HG03025 (cell line): ENCODE results near the gene FSTL1.

Experiments
- ATAC-seq: cut with Tn5 transposase; IDR thresholded peaks from one replicate; pipeline ENCODE4 v1.9.1; 2021; ENCODE audit warnings: mild to moderate bottlenecking, moderate library complexity; ENCODE audit not compliant: unreplicated experiment, low FRiP score

The FSTL1 gene, protein sequence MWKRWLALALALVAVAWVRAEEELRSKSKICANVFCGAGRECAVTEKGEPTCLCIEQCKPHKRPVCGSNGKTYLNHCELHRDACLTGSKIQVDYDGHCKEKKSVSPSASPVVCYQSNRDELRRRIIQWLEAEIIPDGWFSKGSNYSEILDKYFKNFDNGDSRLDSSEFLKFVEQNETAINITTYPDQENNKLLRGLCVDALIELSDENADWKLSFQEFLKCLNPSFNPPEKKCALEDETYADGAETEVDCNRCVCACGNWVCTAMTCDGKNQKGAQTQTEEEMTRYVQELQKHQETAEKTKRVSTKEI

DNA sequence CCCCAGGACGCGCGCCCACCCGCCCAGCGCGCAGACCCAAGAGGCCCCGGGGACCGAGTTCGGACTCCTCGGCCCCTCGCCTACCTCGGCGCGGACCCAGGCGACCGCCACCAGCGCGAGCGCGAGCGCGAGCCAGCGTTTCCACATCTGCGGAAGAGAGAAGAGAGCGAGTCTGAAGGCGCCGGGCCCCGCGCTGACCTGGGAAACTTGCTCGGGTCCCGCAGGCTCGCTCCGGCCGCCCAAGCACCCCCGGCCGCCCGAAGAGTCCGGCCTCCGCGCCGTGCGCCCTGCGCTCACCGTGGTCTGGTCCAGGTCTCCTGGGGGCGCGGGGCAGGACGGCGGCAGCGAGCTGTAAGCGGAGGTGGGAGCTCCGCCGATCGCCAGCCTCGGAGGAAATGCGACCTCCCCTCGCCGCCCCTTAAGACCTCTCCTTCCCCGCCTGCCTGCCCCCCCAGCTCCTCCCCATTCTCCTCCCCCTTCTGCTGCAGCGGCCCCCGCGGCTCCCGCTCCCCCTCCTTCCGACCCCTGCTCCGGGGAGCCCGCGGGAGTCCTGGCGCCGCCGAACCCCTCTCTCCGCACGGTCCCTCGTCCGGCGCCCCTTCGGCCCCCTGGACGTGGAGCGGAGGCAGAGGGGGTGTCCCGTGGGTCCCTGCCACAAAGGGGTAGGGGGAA, at the start of gene FSTL1:
FSTL1 (minus strand) TSS at position 393 of the 672 bp plus-strand sequence; CDS start at position 147, 246 bp downstream.
- ATAC-seq: no peak

- ATAC-seq: no peak
Observed at GRCh38 chr3:120498556-120499346, 48.0 kb upstream of the FSTL1 start.

- no peak for ATAC-seq
Observed at GRCh38 chr3:120497818-120498217, 47.0 kb upstream of the FSTL1 start.

DNA sequence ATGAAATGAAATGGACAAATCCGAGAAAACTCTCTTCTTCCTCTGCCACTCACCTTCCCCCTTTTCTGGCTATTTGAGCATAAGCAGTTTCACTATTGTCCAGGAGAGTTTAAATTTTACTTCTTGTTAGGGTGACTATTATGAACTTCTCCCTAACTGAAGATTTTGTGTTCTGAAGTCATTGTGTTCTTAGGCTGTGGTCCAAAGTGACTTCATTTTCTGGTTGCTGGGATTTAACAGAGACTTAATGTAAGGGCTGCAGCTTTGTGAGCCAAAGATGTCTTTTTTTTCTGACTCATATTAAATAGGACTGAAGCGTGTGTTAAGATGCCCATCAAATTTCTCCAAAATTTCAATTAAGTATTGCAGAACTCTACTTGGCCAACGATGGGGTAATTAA, 46.5 kb upstream of the FSTL1 start:
- no peak for ATAC-seq

DNA sequence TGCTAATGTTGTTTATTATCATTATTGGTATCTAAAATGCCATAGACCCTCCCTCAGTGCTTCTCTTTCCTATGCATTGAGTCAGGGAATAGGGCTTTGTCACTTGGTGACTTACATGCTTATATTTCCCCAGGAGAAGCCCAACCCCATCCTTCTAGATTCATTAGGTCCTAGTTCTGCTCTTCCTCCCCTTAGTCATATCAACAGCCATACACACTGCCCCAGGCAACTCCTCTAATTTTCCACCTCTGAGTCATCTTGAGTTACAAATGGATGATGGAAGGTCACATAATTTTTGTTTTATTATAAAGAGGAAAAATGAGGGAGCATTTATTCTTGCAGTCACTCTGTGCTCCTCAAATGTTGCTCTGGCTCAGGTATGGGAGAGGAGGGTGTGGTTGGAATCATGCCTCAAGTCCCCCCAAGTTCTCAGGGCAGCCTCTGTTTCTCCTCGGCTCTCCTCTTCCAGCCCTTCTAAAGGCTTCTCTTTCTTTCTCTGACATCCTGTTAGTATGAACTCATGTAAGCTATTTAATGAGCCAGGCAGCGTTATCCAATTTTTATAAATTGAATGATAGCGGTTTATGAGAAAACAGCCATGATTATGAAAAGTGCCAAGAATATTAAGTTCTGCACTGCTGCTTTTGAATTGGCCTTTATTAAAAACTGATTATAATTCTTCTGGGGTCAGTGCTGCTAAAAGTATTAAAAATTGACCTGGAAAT, 45.6 kb upstream of the FSTL1 start:
- ATAC-seq: no peak

GRCh38 chr3:120495809-120496208, 45.0 kb upstream of the FSTL1 start:
- ATAC-seq: no peak

DNA sequence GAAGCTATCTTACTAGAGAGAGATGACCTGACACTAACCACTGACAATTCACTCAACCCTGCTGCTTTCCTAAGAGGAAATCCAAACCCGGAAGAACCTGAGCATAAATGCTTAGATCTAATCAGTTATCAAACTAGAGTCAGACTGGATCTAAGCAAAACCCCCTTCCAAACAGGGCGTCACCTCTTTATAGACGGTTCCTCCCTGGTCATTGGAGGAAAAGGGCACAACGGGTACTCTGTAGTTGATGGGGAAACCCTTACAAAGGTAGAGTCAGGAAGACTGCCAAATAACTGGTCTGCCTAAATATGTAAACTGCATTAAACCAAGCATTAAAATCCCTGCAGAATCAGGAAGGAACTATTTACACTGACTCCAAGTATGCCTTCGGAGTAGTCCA, 41.3 kb upstream of the FSTL1 start:
- ATAC-seq: no peak

GRCh38 chr3:120489421-120489820, 38.6 kb upstream of the FSTL1 start:
- ATAC-seq: no peak

GRCh38 chr3:120488296-120488695, 37.5 kb upstream of the FSTL1 start:
- ATAC-seq: no peak

DNA sequence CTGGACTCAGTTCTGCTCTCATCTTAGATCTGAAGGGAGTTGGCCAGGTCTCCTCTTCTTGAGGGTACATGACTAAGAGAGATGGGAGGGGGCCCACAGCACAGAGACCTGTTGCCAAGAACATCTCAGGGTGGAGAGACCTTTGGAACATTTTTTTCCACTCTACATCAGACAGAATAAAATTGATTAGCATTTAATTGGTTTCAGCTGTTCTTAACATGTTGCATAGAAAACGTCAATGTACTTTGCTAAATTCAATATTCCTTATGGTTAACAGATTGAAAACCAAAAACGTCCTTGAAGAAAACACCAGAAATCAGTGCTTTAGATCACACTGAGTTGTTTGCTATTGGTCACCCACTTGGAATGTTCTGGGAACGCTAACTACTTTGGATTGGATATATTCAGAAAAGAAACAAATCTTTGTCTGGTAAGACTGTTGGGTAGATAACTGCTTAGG, 36.4 kb upstream of the FSTL1 start:
- no peak for ATAC-seq

DNA sequence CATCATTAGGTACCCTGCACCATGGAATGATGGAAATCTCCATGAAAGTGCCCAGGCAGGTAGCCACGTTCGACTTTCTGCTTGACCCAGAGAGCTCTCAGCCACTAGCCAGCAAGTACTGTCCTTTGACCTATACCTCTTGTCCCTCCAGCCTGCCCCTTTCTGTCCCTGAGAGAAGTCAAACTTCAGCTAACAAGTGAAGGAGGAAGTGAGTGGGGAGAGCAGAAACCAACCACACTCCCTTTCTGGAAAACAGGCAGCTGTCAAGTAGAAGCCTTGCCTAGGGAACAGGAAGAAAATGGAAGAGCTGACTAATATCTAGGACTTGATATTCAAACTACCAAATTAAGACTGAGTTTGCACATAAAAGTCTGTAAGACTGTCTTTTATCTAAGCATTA, 30.3 kb upstream of the FSTL1 start:
- no peak for ATAC-seq

DNA sequence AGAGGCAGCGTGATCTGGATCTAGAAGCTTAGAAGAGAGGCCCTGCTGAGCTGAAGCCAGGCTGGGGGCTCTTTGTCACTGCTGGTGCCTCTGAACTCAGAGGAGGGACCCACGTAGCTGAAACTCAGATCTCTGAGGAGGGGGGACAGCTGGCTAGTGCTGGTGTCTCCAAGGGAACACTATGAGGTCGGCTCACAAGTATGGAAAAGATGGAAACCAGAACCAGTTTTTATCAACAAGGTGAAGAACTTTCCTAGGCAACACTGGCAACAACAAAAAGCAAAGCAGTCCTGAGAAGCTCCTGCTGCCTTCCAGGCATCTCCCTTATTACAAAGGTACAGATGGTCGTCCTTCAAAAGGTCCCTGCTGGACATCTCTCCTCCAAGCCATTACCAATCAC, 27.0 kb upstream of the FSTL1 start:
- no peak for ATAC-seq

DNA sequence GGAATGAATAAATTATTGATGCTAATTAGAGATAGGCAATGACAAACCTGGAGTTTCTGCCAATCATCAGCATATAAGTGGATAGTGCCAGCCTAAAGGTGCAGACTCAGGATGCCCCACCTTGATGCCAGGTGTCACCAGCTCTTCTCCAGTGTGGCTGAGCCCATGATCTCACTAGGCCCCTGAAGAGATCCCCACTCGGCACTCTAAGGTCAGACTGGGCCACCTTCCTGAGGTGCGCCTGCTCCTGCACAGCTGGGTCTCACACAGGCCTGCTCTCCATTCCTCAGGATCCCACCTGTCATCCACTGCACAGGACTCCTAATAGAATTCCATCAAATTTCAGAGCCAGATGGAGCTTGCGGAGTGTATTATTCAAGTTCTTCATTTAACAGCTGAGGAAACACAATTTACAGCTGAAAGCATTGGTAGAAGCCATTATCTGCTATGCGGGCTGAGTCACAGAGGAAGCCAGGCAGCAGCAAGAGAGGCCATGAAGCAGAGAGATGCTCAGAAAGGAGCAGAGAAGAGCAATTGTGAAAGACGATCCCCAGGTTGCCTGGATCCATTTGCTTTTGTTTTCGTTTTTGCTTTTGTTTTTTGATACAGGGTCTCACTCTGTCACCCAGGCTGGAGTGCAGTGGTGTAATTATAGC, 25.1 kb upstream of the FSTL1 start:
- ATAC-seq: no peak

- ATAC-seq: no peak
Observed at GRCh38 chr3:120473896-120474675, 23.3 kb upstream of the FSTL1 start.

GRCh38 chr3:120473389-120473788, 22.6 kb upstream of the FSTL1 start:
- no peak for ATAC-seq

GRCh38 chr3:120472121-120472844, 21.5 kb upstream of the FSTL1 start:
- no peak for ATAC-seq

DNA sequence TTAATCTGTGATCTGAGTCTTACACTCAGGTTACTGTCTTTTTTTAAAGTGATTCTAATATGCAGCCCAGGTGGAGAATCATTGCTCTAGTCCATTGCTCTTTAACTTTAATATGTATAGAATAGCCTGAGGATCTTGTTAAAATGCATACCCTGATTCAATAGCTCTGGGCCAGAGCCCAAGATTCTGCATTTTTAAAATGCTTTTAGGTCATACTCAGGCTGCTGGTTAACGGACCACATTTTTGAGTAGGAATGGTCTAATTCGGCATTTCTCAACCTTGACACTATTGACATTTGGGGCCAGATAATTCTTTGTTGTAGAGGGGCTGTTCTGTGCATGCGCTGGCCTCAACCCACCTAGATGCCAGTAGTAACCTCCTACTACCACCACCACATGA, 20.9 kb upstream of the FSTL1 start:
- ATAC-seq: no peak

DNA sequence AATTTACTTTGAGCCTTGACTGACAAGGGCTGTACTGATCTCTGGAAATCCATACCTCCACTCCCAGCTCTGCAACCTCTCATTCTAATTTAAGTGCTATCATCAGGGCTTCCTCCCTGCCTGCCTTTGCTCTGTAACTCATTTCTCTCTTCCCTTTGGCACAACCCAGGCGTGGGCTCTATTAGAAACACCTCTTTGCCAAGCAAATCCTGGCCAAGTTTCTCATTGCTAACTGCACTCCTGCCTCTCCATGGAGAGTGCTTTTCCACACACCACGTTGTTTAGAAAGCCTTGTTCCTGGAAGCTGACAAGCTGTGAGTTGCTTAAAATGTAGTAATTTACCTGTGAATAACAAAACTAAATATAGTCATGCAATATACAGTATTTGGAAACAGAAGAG, 20.1 kb upstream of the FSTL1 start:
- ATAC-seq: no peak

DNA sequence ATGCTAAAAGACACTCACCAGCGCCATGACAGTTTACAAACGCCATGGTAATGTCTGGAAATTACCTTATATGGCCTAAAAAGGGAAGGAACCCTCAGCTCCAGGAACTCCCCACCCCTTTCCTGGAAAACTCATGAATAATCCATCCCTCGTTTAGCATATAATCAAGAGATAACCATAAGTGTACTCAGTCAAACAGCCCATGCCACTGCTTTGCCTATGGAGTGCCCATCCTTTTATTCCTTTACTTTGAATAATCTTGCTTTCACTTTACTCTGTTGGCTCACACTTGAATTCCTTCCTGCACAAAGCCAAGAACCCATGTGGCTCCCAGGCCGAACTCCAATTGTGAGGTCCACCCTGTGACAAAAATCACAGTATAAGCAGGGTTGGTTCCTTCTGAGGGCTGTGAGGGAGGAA, 19.1 kb upstream of the FSTL1 start:
- ATAC-seq: no peak
